Fibroblast of lung (primary cell): Measurements from ENCODE around the gene DIP2A. TPM values are rescaled to one million over a fixed set of nuclear protein-coding genes. Genes with fewer than 3 reads are reported as not detected.
A peak's percentile ranks its signal among the peaks of the same experiment; 100 is the strongest.

ENCODE experiments used
- DNase-seq, 2 donors: peaks; one replicate each; pipeline versions ENCODE4 v3.0.0 to v3.0.0-alpha.2; 2010; ENCODE audit warnings: low read depth in 2 of 2
- H2AFZ ChIP-seq: 2 replicates; pipeline ENCODE4 v1.5.1; 2012; ENCODE audit warnings: low read length, control low read depth, inconsistent platforms
- H3K27ac ChIP-seq: 2 replicates; pipeline ENCODE4 v1.5.1; 2011; ENCODE audit warnings: low read length, control low read depth; ENCODE audit not compliant: insufficient read depth
- H3K27me3 ChIP-seq: 2 replicates; pipeline ENCODE4 v1.5.1; 2011; ENCODE audit warnings: mild to moderate bottlenecking, low read length; ENCODE audit not compliant: control insufficient read depth, insufficient read depth
- H3K36me3 ChIP-seq: 2 replicates; pipeline ENCODE4 v1.5.1; 2011; ENCODE audit warnings: low read length; ENCODE audit not compliant: control insufficient read depth, insufficient read depth
- H3K4me1 ChIP-seq: 2 replicates; pipeline ENCODE4 v1.5.1; 2011; ENCODE audit warnings: low read length; ENCODE audit not compliant: control insufficient read depth, insufficient read depth; ENCODE audit errors: extremely low read depth
- H3K4me2 ChIP-seq: 2 replicates; pipeline ENCODE4 v1.5.1; 2011; ENCODE audit warnings: low read length, control low read depth; ENCODE audit not compliant: insufficient read depth; ENCODE audit errors: extremely low read depth
- H3K4me3 ChIP-seq, 4 experiments: fragments of 200-600 bp in 1 of 4; sonication (generic) in 1 of 4; replicated peaks in 1 of 4; 2 replicates each; pipeline ENCODE4 v1.5.1; 2011 to 2016; ENCODE audit warnings: low read length in 4 of 4, low read depth in 3 of 4, mild to moderate bottlenecking in 3 of 4, control low read depth in 2 of 4, inconsistent platforms in 1 of 4, mixed read lengths in 1 of 4; ENCODE audit not compliant: insufficient read depth in 1 of 4; ENCODE audit errors: control extremely low read depth in 1 of 4
- H3K79me2 ChIP-seq: 2 replicates; pipeline ENCODE4 v1.5.1; 2012; ENCODE audit warnings: mild to moderate bottlenecking, low read length, inconsistent platforms; ENCODE audit not compliant: control insufficient read depth, insufficient read depth
- H3K9ac ChIP-seq: 2 replicates; pipeline ENCODE4 v1.5.1; 2011; ENCODE audit warnings: mild to moderate bottlenecking, low read length, control low read depth; ENCODE audit not compliant: insufficient read depth
- H3K9me3 ChIP-seq: 2 replicates; pipeline ENCODE4 v1.5.1; 2012; ENCODE audit warnings: low read depth, low read length; ENCODE audit not compliant: control insufficient read depth, insufficient read depth
- H4K20me1 ChIP-seq: 2 replicates; pipeline ENCODE4 v1.5.1; 2011; ENCODE audit warnings: low read length; ENCODE audit not compliant: control insufficient read depth, insufficient read depth; ENCODE audit errors: extremely low read depth
- CTCF ChIP-seq, 2 donors: IDR thresholded peaks in 1 of 2; conservative IDR thresholded peaks in 1 of 2; 1 replicate in 1 of 2; 2 replicates in 1 of 2; pipeline ENCODE4 v1.5.1; 2011 to 2012; ENCODE audit warnings: low read length in 2 of 2, control low read depth in 1 of 2, inconsistent platforms in 1 of 2, low read depth in 1 of 2, mild to moderate bottlenecking in 1 of 2
- EZH2 ChIP-seq: IDR thresholded peaks from 2 replicates; pipeline ENCODE4 v1.5.1; 2012; ENCODE audit warnings: low read length, control low read depth, mild to moderate bottlenecking; ENCODE audit errors: missing control alignments
- polyA minus RNA-seq: library from RNA; depleted of rRNA, polyadenylated mRNA; stranded (reverse); fragments of >200 nt; gene quantifications from 2 replicates; pipeline ENCODE4 v1.2.3, GENCODE V29; 2011; ENCODE audit warnings: low replicate concordance
- polyA plus RNA-seq, 2 donors: library from polyadenylated mRNA; depleted of rRNA in 1 of 2; stranded (reverse) in 1 of 2; unstranded in 1 of 2; fragments of >200 nt; gene quantifications; 2 replicates each; pipeline ENCODE4 v1.2.1, GENCODE V29; 2011 to 2012; ENCODE audit warnings: missing spikeins in 1 of 2
- total RNA-seq: library from RNA; depleted of rRNA; stranded (reverse); fragments of >200 nt; gene quantifications from 2 replicates; pipeline ENCODE4 v1.2.1, GENCODE V29; 2014

DIP2A gene
- 13.6 and 21.1 TPM in 2 replicates for total RNA-seq
- 16.3 and 19.6 TPM in 2 replicates for polyA plus RNA-seq
- polyA plus RNA-seq (2012), result 10.2 and 11.8 TPM in 2 replicates
- 30.7 and 37.9 TPM in 2 replicates for polyA minus RNA-seq

GRCh38 chr21:46458315-46459023, at the start of gene DIP2A:
DIP2A (plus strand) TSS chr21:46458891; CDS start chr21:46459132, 241 bp downstream.
- Histone ChIP-seq H3K79me2 (peaks cover 37% of the 10 kb centered on the region), H2AFZ (peak within 1 kb of the TSS; percentile 83), H4K20me1 (no peaks in the 10 kb centered on the region), H3K27me3 (no peaks in the 10 kb centered on the region), H3K36me3 (no peaks in the 10 kb centered on the region), H3K9me3 (no peaks in the 10 kb centered on the region), H3K4me1 (peaks cover 3% of the 10 kb centered on the region), H3K9ac (peak within 1 kb of the TSS; percentile 88), H3K4me2 (peak within 1 kb of the TSS; percentile 96), H3K27ac (peak within 1 kb of the TSS; percentile 89), H3K4me3 (peak within 1 kb of the TSS; percentile 81 to 87 (median 84))
- TF ChIP-seq EZH2, result no peak
- no peak for TF ChIP-seq CTCF (conservative IDR thresholded peaks at IDR 0.05 in 1 of 2, IDR thresholded peaks at IDR 0.05 in 1 of 2; ENCODE audit: low read depth in 1 of 2, low read length in 2 of 2)
- DNase-seq, result peak; percentile 95 to 96

GRCh38 chr21:46409641-46410406, 48.9 kb upstream of the DIP2A start:
- Histone ChIP-seq H3K4me2 (no peak overlapping the region), H3K4me3 (no peak overlapping the region), H3K4me1 (no peaks in the 10 kb centered on the region), H3K9me3 (no peaks in the 10 kb centered on the region), H2AFZ (no peak overlapping the region), H3K27me3 (no peaks in the 10 kb centered on the region), H3K9ac (no peak overlapping the region), H3K36me3 (peaks cover 10% of the 10 kb centered on the region), H3K79me2 (no peaks in the 10 kb centered on the region), H3K27ac (no peak overlapping the region), H4K20me1 (no peaks in the 10 kb centered on the region)
- TF ChIP-seq CTCF (conservative IDR thresholded peaks at IDR 0.05 in 1 of 2, IDR thresholded peaks at IDR 0.05 in 1 of 2; ENCODE audit: low read depth in 1 of 2, low read length in 2 of 2), result no peak
- TF ChIP-seq EZH2, result no peak
- no peak for DNase-seq

- no peaks in the 10 kb centered on the region for H3K27me3 ChIP-seq
- H3K36me3 ChIP-seq, result peaks cover 10% of the 10 kb centered on the region
- H2AFZ ChIP-seq, result no peak overlapping the region
- H3K9me3 ChIP-seq, result no peaks in the 10 kb centered on the region
- no peak overlapping the region for H3K4me3 ChIP-seq
- H3K27ac ChIP-seq, result no peak overlapping the region
- no peaks in the 10 kb centered on the region for H3K4me1 ChIP-seq
- DNase-seq, result no peak
- H3K9ac ChIP-seq, result no peak overlapping the region
- no peaks in the 10 kb centered on the region for H3K79me2 ChIP-seq
- no peaks in the 10 kb centered on the region for H4K20me1 ChIP-seq
- no peak overlapping the region for H3K4me2 ChIP-seq
- TF ChIP-seq EZH2, result no peak
- no peak for TF ChIP-seq CTCF (conservative IDR thresholded peaks at IDR 0.05 in 1 of 2, IDR thresholded peaks at IDR 0.05 in 1 of 2; ENCODE audit: low read depth in 1 of 2, low read length in 2 of 2)
These were observed 48.2 kb upstream of the DIP2A start for GRCh38 chr21:46410516-46410915.
